GM18870 (cell line): ENCODE measurements around the gene DLX4.

Experiments
- ATAC-seq: cut with Tn5 transposase; IDR thresholded peaks from one replicate; pipeline ENCODE4 v1.9.1; 2021; ENCODE audit warnings: moderate library complexity; ENCODE audit not compliant: unreplicated experiment

Gene DLX4

GRCh38 chr17:49998836-49999511, 30.0 kb downstream of the DLX4 start:
- no peak for ATAC-seq

- no peak for ATAC-seq
Observed at GRCh38 chr17:50003911-50004310, 34.9 kb downstream of the DLX4 start.

- no peak for ATAC-seq
Observed at GRCh38 chr17:50009282-50009681, 40.3 kb downstream of the DLX4 start.

GRCh38 chr17:50013079-50013478, 44.1 kb downstream of the DLX4 start:
- ATAC-seq, result no peak

- no peak for ATAC-seq
Observed at GRCh38 chr17:50014471-50015088, 45.6 kb downstream of the DLX4 start.

GRCh38 chr17:50015146-50015545, 46.2 kb downstream of the DLX4 start:
- ATAC-seq, result no peak

GRCh38 chr17:50018909-50019308, 49.9 kb downstream of the DLX4 start:
- no peak for ATAC-seq

- ATAC-seq, result no peak
Observed at GRCh38 chr17:50020841-50021599, 52.0 kb downstream of the DLX4 start.

GRCh38 chr17:50021681-50022370, 52.8 kb downstream of the DLX4 start:
- no peak for ATAC-seq

- no peak for ATAC-seq
Observed at GRCh38 chr17:50022463-50023130, 53.6 kb downstream of the DLX4 start.

- no peak for ATAC-seq
Observed at GRCh38 chr17:50023520-50023919, 54.5 kb downstream of the DLX4 start.
